Stimulated activated CD4-positive, alpha-beta T cell treated with anti-CD3 and anti-CD28 coated beads, Interleukin-12 subunit alpha, Interleukin-12 subunit beta, amount 100 ng/mL, for 48 hours (primary cell): ENCODE results near the gene HERC2.

Source experiments
- DNase-seq, 3 donors: peaks; one replicate each; pipeline ENCODE4 v3.0.0-alpha.2; 2020; ENCODE audit warnings: low read depth in 2 of 3, low spot score in 1 of 3

Gene HERC2

DNA sequence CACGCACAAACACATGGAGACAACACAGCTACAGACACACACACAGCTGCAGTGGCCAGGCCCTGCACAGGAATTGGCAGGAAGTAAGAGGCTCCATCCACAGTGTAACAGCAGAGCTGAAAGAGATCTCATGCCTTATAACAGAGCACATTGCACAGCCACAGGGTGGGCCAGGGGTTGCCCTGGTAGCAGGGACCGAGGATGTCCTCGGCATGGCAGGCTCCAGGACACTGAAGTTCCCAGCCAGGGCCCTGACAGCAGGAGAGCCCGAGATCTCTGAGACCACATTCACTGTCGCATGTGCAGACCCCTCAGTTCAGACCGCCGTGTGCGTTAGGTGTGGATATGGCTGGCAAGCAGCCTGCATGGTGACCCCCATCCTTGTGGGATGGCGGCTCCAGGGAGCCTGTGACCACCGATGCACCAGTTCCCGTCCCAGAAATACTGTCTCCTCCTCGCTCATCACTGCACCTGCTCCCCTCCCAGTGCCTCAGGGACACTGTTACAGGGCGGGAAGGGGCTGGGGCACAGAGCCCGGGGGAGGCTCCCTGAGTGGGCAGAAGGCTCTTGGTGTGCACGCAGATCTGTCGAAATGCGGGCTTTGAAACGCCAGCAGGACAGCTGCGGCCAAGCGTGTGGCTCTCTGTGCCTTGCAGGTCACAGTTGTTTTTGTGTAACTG is 221.3 kb downstream of the HERC2 start:
- no peak for DNase-seq

GRCh38 chr15:28099555-28100140 is 222.3 kb downstream of the HERC2 start:
- no peak for DNase-seq

- peak in 2 of 3 donors; percentile 28 to 47 for DNase-seq
These were observed 223.0 kb downstream of the HERC2 start, which contains the start of gene OCA2 for GRCh38 chr15:28098766-28099554. Gene OCA2, minus strand, starts transcription at chr15:28099315. Its CDS starts 17,441 bp downstream, at chr15:28081874.

- DNase-seq: no peak
These were observed 223.6 kb downstream of the HERC2 start for GRCh38 chr15:28098360-28098765.

DNA sequence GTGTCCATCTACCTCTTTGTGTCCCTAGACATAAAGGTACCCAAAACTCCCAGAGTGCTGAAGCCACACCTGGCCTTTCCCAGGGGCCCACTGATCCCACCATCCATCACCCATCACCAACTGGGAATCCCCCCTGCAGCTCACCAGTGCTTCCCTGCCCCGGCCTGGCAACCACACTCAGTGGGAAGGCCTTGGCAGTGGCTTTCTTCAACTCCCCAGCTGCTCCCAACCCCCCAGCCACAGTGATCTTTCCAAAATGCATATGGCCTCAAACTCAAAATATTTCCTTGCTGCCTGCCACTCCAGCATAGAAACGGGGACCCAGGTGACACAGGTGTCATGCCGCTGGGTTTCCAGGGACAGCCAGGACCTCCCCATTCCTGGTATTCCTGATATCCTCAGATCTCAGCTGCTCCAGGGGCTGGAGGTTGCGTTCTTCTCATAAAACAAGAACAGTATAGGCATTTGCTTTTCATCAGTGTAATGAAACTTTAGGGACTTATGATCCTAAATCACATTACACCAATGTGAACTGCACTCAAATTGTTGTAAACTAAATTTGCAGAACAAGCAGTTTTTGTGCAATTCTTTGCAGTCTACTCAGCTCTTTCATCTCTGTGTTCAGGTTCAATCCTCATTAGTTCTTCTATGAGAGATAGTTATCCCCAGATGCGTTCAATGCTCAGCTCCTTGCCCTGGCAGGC is 224.2 kb downstream of the HERC2 start:
- DNase-seq: no peak

DNA sequence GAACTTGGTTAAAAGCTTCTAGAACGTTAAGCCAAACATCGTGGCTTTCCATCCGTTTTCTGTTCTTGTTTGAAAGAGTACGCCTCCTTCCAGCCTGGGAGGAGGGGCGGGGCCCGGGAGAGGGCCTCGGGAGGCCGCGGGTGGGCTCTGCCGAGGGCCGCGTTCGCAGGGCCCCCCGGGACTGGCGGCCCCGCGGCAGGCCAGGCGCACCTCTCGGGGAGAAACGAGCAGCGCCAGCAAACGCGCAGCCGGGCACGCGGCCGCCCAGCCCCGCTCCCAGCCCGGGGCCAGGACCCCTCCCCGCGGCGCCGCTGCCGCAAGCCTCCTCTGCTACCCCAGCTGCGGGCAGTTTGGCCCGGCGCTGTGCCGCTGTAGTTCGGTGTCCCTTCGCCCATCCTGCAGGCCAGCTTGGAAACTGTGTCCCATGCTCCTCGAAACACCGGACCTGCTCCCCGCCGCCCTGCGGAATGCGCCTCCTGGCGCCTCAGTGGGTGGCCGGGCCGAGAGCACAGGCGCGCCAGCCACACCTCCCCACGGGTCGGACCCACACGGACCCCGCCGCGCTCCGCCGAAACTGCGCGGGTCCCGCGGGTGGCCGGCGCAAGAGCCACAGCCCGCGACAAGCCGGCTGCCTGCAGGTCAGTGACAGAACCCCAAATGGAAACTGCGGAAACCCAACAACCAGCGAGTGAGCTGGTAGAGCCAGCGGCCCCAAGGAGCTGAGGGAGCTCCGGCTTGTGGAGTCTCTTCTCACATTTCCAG is 225.1 kb downstream of the HERC2 start:
- no peak for DNase-seq

DNA sequence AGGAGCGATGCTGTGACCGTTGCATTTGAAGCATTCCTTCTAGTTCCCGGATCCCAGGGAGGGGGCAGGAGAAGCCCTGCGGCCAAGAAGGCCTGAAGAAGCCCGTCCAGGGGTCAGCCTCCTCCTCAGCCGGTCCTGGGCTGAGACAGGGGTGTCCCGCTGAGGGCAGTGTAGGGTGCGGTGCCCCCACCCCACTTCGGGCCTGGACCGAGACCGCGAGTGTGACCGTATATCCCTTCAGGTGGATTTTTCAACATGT is 225.6 kb downstream of the HERC2 start:
- DNase-seq: no peak

DNA sequence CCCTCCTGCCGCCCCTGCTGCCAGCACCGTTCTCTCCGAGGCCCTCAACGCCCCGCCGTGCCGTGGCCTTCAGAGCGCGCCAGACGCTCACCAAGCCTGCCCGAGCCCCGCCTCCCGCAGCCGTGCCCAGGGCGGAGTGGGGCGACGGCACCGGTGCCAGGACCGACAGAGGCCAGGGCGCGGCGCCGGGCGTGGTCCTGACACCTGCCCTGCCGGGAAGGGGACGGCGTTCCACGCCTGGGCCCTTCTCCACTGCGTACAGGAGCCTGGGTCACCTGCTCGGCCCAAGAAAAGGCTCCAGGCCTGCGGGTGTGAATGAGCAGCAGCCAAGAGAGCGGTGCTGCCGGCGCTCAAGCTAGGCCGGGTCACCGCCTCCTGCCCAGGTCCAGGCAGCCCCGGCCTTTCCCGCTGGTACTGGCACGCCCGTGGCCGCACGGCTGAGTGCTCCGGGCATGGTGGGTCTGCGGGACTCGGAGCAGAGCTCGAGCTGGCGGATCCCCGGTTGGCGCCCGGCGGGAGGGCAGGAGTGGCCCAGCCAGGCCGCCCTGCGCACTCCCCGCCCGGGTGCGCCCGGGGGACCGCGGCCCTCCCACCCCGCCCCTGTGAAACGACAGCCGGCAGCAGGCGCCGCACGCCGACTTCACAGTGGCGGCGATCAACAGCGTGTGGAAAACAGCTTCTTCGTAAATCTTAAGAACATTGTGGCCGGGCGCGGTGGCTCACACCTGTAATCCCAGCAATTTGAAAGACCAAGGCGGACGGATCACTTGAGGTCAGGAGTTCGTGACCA is 227.1 kb downstream of the HERC2 start:
- no peak for DNase-seq

- DNase-seq: no peak
These were observed 228.0 kb downstream of the HERC2 start for GRCh38 chr15:28093752-28094535.

DNA sequence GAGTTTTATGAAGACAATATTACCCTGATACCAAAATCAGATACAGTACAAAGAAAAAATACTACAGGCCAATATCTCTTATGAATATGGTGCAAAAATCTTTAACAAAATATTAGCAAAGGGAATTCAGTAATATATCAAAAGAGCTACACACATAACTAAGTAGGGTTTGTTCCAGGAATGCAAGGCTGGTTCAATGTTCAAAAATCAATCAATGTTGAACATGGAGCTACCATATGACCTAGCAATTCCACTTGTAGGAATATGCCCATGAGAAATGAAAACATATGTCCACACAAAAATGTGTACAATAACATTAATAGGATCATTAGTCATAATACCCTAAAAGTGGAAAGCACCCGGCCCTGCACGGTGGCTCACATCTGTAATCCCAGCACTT is 230.7 kb downstream of the HERC2 start:
- no peak for DNase-seq

GRCh38 chr15:28086175-28086703 is 235.7 kb downstream of the HERC2 start:
- peak in 2 of 3 donors; percentile 37 to 49 for DNase-seq

DNA sequence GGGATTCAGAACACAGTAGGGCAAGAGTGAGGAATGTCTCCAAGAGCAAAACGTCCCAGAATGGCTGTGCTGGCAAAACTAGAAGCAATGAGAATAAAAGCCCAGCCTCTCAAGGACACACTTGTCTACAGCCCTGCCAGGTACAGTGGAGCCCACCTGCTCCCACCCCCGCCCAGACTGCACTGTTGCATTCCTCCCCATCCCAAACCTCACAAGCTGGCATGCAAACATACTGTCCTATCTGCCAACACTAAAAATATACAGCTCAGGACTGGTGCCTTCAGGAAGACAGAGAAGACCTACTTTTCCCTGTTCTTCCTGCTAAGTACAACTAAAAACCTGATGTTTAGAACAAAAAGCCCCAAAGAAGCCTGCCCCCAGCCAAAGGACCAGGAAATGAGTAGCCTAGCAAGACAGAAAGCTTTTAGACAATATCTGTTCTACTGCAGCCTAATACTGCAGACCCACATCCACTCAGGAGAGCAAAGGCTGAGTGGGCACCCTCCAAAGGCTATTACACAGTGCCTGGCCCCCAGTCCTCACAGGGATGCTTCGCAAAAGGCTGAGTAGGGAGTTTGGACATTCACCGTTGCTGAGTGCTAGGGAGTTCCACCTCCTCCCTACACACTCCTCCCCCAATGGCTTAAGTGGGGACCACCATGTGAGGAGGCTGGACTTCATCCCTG is 236.3 kb downstream of the HERC2 start:
- no peak for DNase-seq

DNA sequence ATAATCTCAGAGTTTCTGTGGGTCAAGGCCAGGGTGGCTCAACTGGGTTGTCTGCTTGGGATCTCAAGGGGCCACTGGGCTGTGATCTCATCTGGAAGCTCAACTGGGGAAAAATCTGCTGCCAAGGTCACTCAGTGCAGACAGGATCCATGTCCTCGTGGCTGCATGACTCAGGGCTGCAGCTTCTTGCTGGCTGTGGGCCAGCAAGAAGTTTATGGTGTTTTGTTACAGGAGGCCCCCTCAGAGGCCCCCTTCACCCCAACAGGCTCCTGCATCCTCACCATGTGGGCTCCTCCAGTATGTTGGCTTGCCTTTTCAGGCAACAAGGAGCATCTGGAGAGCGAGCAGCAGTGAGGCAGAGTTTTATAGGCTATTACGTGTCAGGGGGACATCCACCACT is 237.4 kb downstream of the HERC2 start:
- DNase-seq: no peak

GRCh38 chr15:28082891-28083684 is 238.9 kb downstream of the HERC2 start:
- no peak for DNase-seq

GRCh38 chr15:28081594-28081993 is 240.4 kb downstream of the HERC2 start:
- DNase-seq: no peak

- DNase-seq: no peak
These were observed 241.6 kb downstream of the HERC2 start for GRCh38 chr15:28080386-28080785.

- no peak for DNase-seq
These were observed 242.5 kb downstream of the HERC2 start for GRCh38 chr15:28079313-28079969.
